ENCODE measurements around the gene BEND7.
A peak's percentile ranks its signal among the peaks of the same experiment; 100 is the strongest.
"Not testable (repeated sequence)": the region's sequence is repeated elsewhere in the genome, so short reads cannot be mapped to it uniquely, and the experiment has no call there.

The BEND7 gene

DNA sequence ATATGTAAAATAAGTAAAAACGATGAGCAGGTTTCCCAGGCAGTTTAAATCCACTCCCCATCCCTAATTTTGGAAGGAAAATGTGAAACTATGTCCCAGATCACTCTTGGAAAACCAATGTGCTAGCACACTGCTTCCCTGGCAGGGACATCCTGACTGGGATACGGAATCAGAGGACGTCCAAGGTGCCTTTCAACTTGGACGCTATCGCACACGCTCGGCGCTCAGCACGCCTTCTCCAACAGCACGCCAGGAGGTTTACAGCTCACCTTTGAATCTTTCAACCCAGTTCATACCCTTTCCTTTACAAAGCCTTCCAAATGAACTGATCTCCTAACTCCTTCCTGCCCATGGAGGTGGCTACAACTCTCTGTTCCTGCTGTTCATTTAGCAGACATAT is 47.1 kb downstream of the BEND7 start:
- DNase-seq (ENCODE audit: low read depth), result no peak

DNA sequence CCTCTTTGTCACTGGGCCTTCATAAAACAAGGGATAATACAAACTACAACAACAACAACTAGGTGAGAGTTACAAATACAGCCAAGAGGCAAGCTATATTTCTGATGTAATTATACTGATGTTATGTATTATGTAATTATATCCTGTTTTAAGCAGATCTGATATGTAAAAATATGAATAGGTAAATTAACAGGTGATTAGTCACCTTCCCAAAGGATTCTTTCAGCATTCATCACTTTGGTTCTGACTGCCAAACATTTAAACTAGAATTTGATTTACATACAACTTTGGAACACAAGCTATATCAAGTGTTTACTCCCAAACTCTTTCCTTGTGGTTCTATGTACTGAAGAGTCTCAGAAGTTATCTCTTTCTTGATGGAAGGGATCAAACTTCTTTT is 53.7 kb downstream of the BEND7 start:
- DNase-seq (ENCODE audit: low read depth), result no peak

DNA sequence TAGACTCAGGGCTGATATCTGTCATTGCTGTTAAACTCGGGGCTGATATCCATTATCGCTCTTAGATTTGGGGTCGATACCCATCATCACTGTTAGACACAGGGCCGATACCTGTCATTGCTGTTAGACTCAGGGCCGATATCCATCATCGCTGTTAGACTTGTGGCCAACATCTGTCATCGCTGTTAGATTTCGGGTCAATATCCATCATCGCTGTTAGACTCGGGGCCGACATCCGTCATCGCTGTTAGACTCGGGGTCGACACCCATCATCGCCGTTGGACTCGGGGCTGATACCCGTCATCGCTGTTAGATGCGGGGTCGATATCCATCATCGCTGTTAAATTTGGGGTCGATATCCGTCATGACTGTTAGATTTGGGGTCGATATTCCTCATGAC is 54.8 kb downstream of the BEND7 start:
- no peak for DNase-seq (ENCODE audit: low read depth)

DNA sequence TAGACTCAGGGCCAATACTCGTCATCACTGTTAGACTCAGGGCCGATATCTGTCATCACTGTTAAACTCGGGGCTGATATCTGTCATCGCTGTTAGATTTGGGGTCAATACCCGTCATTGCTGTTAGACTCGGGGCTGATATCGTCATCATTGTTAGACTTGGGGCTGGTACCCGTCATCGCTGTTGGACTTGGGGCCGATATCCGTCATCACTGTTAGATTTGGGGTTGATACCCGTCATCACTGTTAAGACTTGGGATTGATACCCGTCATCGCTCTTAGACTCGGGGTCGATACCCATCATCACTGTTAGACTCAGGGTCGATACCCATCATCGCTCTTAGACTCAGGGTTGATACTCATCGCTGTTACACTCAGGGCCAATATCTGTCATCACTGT is 56.5 kb downstream of the BEND7 start:
- no peak for DNase-seq (ENCODE audit: low read depth)

DNA sequence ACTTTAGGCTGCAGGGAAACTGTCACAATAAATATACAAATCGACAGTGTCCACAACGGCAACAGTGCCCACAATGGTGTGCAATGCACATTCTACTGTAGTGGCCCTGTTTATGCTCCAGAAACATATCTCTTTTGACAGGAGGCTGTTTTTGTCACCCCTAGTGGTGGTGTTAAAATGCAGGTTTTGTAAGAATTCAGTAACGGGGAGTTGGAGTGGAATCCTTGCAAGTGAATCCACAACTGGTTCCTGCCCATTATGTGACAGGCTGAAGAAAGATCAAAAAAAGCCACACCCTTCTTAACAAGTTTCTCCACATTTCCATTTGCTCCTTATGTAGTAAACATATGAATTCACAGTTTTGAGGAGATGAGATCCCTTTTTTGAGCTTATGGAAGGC is 58.5 kb downstream of the BEND7 start:
- DNase-seq (ENCODE audit: low read depth), result no peak

DNA sequence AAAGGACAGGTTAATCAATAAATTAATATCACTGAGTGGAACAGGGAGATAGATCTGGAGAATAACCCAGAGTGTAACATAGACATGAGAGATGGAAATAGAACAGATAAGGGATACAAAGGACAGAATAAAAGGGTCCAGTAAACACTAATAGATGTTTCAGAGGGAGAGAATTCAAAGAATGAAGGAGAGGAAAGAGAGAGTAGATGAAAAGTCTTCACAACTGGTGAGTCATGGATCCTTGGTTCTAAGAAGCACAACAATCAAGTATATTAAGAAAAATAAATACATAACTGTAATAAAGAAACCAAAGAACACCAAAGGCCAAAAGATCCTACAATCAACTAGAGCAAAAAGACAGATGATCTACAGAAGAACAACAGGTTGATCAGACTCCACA is 66.3 kb downstream of the BEND7 start:
- no peak for DNase-seq (ENCODE audit: low read depth)

DNA sequence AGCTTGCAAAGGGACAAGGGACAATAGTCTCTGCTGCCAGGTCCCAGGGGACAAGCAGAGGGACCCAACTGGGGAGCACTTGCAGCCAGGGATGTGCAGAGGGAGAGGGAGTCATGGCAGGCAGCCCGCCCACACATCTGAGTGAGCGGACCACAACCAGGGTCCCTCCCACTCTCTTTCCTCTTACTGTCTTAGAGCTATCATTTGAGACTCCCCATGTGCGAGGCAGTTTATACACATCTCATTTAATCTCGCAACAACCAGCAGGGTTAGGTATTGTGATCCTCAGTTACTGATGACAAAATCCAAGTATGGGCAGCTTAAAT is 70.2 kb downstream of the BEND7 start:
- no peak for DNase-seq (ENCODE audit: low read depth)

DNA sequence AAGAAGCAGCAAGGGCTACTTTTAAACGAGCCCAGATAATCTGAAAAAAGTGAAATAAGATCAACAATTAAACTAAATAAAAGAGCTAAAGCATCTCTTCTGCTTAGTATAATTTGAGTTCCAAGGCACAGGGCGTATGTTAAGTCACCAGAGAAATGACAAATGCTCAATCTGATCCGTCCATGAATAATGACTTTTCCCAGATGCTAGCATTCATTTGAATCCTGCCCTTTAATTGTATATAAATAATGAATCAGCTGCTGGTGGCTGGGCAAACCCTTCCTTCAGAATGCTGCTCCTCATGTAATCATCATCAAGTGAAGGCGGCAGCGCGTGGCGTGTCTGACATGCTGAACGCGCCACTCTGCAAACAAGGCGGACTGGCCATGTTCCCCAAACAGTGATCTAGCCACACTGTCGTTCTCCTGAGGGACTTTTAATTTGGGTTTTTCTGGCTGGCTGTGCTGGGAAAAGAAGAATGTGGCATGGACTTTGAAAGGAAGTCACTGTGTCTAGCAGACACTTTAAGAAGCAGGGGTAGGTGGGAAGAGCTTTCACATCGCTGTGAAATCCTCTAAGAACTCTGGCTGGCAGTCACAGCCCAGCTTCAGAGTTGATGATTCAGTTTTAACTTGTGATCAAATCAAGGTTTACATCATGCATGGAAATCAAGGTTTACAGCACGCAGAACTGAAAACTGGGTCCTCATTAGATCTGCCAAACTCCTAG is 70.7 kb downstream of the BEND7 start:
- no peak for DNase-seq (ENCODE audit: low read depth)

DNA sequence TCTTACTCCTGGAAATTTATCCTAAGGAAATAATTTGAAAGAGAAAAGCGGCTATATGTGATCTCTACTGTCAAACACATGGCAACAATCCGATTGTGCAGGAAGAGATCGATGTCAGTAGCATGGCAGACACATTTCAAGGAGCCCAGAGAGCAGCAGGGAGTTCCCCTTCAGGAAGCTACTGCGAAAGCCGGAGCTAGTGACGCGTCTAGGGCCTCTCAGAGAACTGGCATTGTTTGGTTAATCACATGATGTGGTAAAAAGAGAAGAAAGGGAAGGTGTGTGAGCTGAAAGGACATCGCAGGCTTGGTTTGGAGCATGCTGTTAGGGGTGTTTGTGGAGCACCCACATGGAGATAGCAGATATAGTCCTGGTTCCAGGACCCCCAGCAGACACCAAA is 74.9 kb downstream of the BEND7 start:
- no peak for DNase-seq (ENCODE audit: low read depth)

DNA sequence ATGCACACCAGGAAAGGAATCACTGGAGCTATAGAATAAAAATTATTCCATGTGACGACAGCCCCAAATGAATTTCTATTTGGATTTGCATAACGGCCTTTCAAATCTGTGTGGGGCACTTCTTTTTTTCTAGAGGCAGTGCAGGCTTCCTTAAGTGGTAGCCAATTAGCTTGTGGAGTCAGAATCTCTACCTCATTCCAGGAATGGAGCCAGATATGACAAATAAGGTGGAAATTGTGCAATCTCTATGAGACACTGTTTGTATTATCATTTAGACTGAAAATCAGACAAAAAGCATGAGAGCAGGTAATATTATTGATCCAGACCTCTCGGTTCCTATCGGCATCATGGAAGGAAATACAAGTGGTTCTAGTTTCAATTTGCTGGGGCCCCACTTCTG is 78.7 kb downstream of the BEND7 start:
- DNase-seq (ENCODE audit: low read depth), result no peak

DNA sequence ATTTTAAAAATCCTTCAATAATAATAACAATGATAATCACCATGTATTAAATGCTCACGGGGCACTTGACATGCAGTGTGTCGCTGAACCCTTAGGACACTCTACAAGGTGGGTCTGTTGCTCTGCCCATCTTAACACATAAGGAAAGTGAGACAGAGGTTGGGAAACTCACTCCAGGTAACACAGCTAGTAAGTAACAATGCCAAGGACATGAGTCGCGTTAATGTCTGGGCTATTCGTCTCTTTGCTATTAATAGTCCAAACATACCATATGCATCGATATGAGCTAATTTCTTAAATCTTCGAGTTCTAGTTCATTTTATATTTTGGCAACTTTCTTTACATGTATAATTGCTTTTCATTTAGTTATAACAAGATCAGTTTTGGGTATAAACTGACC is 79.5 kb downstream of the BEND7 start:
- DNase-seq (ENCODE audit: low read depth), result no peak

DNA sequence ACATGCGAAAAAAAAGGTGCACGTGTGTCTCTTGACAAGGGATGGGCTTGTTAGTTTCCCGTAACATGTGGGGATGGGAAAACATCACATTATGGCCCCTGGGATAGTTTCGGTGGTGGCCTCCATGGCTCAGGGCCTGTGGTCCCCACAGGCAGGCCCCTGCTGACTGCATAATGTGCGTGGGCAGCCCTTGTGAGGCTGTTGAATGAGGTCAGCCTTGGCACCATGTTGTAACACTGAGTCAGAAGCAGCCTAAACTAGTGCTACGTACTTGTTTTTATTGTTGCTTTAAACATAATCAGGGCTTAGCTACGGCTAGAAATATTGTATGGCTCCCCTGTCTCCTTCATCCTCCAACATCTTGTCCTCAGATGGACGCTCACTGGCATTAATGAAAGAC is 80.6 kb downstream of the BEND7 start:
- no peak for DNase-seq (ENCODE audit: low read depth)

DNA sequence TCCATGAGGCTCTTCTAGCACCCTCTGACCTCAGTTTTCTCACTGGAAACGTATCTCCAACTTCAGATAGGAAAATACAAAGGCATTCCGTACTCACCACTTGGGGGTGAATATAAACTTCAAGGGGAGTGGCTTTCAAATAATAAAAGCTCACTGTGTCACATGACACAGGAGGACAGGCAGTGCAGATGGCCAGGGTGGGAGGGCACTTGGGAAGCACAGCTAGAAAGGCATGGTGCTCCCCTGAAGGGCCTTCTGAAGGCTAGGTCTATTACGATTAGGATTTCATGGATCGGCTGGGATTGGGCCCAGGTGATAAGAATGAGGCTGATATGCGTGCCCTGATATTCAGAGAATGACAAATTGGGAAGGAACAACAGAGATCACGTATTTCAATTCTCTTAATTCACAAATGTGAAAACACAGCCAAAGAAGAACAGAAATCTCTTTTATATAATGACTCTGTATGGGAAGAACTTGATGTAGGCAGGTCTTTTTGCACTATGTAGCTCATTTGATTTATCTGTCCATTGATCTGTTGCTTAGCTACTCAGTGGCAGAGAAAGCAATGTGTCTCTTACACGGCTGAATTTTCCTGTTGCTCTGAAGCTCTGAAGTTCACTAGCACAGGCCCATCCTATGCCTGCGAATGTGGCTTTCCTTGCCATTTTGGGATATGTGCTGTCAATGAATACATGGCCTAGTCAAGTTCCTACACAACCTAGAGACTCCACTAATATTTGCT is 83.0 kb downstream of the BEND7 start:
- DNase-seq (ENCODE audit: low read depth), result no peak

DNA sequence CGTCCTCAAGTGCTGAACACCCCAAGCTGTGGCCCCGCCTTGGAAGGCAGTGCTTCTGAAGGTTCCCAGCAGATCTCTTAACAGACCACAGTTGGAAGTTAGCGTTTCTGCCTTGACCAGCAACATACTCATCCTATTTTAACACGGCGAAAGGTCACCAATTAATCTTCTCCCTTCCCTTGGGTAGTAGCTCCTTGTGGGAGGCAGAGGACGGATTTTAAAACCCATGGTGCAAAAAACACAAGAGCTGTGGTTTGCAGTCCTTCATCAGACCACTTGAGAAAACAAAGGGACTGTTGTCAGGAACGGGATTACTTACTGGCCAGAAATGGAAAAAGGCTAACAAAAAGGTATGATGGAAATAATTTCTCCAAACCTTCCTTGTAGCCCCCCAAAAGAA is 87.3 kb downstream of the BEND7 start:
- DNase-seq (ENCODE audit: low read depth), result no peak

DNA sequence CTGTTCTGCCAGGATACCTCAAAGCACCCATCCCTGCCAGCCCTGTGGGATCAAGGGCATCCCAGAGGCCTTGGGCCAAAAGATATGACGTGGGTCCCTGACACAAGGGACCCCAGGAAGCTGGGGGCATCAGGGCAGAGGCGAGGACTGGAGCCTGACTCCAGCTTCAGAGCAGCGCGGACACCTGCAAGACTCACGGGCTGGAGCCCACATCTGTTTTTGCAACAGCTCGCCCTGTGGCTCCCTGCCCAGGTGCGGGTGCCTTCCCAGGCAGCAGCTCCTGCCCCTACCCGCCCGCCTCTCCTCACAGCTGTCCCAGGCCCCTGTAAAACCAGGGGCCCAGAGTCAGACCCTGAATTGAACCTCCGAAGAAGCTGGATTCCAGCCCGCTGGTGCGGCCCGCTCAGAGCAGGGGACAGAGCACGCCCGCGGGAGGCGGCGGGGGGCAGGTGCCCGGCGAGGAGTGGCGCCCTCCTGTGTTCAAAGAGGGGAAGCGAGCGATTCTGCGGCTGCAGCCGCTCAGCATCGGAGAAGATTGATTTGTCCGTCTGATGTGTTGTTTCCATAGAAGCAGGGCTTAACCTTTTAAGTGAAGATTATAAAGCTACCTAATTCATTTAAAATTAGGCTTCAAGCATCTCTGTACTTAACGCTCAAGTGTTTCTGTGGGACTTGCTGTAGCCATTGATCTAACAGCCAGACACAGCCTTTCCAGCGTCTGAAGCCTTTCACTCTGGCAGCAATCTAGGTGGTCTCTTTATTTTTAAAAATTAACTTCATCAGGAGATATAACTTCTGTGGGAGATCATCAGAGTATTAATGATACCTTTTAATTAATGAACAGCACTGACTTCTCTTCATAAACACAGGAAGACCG is 88.4 kb downstream of the BEND7 start:
- peak; percentile 46 for DNase-seq (ENCODE audit: low read depth)

DNA sequence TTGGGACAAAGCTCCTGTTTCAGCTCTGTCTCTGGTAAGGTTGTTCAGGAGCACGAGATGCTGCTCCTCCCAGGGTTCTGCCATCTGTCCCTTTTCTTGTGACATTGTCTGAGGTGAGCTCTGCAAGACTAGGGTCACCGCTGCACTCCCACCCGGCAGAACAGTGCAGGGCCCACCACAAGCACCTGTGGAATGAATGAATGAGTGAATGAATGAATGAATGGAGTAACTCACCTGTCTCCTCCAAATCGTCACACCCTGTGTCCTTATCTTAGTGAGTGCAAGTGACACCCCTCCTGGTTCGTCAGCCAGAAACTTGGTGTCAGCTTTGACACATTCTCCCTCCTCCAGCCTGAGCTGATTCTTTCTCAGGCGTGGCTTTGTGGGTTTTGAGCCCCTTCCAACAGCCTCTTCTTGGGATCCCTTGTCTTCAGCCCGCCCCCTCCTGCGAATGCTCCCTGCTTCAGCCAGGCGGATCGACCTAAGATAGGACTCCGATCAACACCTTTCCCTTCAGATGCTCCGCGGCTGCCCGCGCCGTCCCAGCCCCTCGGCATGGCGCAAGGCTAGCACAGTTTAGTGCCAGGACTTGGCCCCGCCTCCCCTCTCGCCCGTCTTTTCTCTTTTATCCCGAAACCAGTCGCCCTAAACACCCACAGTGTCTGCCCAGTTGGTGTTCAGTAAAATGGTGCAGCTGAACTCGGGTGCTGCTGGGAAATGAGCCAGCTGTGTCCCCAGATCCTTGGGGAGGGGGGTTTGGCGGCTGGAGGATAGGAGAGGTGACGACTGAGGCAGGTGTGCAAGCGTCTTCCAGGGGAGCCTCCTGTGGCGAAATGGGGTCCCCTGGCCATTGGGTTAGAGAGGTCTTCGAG is 89.3 kb downstream of the BEND7 start:
- no peak for DNase-seq (ENCODE audit: low read depth)

DNA sequence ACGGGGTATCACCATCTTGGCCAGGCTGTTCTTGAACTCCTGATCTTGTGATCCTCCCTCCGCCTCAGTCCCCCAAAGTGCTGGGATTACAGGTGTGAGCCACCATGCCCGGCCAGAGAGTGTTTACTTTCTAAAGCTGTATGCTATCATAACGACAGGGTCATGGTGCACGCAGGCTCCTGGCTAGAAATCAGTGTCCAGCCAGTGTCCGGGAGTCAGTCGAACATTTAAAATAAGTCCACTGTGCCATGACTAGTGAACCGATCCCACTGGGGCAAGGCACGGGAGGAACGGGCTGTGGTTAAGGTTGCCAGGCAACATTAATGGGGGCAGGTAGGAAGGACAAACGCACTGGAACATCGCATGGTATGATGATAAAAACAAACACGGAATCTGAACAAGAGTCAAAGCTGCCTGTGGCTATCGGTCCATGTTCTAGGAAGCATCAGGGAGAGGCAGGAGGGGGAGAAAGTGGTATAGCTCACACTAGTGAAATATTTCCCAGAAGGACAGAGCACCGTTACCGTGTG is 91.7 kb downstream of the BEND7 start:
- DNase-seq (ENCODE audit: low read depth), result no peak

DNA sequence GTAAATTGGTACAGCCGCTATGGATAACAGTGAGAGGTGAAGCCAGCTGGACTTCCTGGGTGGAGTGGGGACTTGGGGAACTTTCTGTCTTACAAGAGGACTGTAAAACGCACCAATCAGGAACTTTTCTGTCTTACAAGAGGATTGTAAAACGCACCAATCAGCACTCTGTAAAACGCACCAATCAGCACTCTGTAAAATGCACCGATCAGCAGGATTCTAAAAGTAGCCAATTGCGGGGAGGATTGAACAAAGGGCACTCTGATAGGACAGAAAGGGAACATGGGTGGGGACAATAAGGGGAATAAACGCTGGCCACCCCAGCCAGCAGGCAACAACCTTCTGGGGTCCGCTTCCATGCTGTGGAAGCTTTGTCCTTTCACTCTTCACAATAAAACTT is 100.9 kb downstream of the BEND7 start:
- not testable (repeated sequence) for DNase-seq (ENCODE audit: low read depth)

DNA sequence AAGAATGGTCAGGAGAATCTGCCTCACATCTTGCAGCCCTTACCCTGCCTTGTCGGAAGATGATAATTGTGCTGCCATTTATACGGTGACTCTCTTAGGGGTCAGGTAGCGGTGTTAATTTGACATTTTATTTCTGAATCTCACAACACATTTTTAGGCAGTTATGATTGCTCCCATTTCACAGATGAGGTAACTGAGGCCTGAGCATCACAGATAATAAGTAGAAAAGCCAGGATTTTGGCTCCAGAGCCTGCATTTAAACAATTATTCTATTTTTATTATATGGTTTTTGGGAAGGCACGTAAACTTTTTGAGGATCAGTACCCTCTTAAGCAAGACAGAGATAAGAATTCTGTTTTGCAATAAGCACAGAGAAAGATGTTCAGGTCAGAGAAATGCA is 103.4 kb downstream of the BEND7 start:
- no peak for DNase-seq (ENCODE audit: low read depth)

DNA sequence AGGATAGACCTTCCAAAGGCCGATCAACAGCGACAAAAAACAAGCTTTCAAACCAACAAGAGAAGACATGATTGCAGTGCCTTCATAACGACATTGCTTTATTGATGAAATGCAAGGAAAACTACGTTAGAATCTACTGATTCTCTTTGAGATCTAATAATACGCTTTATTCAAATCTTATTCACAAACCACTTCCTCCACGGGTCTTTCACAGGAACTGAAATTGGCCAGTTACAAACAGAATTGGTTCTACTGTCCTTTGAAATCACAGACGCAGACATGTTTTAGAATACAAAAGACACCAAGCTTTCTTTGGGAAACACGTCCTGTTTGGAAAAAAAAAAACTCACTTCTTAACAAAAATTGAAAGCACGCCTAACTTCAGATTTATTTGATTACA is 106.0 kb downstream of the BEND7 start:
- no peak for DNase-seq (ENCODE audit: low read depth)

DNA sequence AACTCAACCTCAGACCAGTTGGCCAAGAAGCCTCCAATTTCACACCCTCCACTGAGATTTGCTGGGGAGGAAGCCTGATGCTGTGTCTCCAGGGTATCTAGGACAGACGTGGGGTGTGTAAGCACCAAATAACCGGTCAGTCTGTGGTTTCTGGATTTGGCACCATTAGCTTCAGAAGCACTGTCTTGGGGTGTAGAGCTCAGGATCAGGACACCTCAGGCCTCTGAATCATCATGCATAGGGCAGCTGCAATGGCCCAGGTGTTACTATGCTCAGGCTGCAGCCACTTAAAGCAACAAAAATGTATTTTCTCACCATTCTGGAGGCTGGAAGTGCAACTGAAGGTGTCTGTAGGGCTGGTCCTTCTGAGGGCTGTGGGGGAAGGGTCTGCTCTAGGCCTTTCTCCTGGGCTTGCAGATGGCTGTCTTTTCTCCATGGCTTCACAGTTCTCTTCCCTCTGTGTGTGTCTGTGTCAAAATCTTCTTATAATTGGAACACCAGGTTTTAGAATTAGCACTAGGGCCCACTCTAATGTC is 107.4 kb downstream of the BEND7 start:
- DNase-seq (ENCODE audit: low read depth), result no peak
